Stimulated activated naive CD4-positive, alpha-beta T cell treated with Interleukin-2 at 50 U/mL for 16 hours (primary cell): ENCODE data around the gene SGMS1.
"Not testable (repeated sequence)": the region's sequence is repeated elsewhere in the genome, so short reads cannot be mapped to it uniquely, and the experiment has no call there.

Source experiments
- DNase-seq: peaks from one replicate; lab custom pipeline; 2025; lab: John Stamatoyannopoulos, UW

The SGMS1 gene

DNA sequence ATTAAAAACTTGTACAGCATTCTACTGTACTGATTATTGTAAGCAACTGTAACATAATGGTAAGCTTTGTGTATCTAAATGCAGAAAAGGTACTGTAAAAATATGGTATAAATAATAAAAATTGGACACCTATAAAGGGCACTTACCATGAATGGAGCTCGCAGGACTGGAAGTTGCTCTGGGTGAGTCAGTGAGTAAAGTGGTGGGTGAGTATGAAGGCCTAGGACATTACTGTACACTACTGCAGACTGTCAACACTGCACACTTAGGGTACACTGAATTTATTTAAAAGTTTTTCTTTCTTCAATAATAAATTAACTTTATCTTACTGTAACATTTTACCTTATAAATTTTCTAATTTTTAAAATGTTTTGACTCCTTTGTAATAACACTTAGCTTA, 253.8 kb downstream of the SGMS1 start:
- no peak for DNase-seq

DNA sequence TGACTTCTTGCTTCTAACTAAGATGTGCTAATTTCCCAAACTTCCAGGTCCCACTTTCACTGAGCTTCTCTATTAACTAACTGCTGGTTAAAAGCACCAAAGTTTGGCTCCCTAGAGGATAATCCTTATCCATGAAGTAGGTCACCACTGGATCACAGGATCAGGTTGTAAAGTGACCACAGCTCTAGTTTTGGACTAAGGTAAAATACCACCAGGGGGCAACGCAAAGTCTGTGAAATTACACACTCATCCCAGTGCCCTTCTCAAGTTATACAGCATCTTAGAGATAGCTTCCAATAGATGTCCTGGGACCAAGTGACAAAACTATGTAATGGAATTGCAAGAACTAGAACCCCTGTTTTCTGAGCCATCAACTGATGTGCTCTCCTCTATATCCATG, 256.0 kb downstream of the SGMS1 start:
- no peak for DNase-seq

DNA sequence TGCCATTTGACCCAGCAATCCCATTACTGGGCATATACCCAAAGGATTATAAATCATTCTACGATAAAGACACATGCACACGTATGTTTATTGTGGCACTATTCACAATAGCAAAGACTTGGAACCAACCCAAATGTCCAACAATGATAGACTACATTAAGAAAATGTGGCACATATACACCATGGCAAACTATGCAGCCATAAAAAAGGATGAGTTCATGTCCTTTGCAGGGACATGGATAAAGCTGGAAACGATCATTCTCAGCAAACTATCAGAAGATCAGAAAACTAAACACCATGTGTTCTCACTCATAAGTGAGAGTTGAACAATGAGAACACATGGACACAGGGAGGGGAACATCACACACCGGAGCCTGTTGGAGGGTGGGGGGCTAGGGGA, 257.3 kb downstream of the SGMS1 start:
- not testable (repeated sequence) for DNase-seq

DNA sequence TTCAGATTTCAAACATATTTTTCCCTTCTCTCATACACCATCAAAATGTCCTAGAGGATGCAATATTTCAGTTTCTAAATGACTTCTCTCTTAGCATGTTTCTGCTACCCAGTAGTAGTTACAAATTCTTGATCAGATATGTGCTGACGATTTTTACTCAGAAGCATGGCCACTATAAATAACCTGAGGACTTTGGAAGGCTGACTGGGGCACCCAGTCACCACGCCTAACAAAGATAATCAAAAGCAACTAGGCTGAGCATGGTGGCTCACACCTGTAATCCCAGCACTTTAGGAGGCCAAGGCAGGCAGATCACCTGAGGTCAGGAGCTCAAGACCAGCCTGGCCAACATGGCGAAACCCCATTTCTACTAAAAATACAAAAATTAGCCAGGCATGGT, 259.0 kb downstream of the SGMS1 start:
- not testable (repeated sequence) for DNase-seq

DNA sequence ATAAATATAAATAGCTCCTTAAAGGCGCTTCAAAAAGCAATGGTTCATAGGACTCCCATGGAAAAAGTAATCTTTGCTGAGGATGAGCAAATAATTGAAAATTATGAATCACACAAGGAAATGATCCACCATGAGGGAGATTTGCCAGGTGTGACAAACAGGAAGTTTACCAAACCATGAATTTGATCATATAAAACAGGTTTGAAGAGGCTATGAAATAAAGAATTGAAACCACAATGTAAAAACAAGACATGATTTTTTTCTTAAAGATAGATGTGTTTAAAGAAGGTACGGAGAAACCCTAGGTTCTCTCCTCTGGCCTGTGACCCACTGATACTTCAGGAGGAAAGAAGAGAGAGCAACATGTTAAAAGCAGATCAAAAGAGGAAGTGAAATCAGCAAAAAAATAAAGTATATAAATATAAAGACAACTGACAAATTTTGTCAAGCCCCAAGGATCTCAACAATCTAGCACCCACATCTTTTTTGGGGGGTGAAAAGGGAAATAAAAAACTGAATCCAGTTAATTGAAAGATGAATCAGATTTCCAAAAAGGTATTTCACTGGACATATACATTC, 261.1 kb downstream of the SGMS1 start:
- no peak for DNase-seq

DNA sequence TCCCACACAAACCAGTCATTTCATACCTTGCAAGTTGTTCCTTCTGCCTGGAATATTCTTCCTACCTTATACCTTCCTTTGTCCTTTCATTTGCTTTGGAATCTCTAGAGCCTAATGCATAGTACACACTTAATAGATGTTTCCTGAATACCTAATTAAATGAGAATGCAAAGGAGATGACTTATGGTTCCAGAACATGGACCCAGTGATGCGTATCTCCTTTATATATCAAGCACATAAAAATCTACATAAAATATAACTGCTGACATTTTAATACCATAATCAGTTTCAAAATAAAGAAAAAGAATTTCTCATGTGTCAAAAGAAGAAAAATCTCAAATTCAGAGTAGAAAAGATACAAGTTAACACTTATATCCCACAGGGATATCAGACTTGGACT, 261.8 kb downstream of the SGMS1 start:
- no peak for DNase-seq

DNA sequence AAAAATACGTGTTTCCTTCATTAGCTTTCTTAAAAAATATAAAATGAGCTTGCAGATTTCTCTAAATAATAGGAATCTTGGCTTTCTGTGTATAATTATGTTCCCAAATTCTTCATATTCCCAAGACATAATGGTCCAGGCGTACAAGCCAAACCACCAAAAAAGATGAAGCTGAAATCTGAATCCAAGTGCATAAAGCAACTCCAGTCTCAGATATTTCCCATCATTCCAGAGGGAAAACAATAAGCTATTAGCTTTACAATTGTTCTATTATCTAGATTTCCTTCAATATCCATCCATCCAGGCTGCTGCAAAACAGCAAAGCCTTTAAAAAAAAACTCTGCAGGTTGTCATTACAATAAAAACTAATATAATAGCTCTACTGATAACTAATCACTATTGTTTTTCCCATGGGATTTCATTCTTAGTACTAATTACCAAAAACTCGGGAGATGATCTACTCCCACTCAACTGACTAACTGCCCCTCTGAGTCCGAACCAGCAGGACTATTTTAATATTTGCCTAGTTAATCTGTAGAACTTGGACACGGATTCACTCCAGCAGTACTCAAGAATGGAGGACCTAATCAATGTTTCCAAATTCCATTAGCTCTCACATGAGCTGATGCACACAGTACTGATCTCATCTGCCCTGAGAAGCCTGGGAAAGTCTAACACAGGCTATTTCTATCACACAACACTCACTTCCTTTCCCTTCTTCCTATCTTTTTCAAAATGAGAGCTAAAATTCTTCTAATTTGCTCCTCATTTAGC, 263.5 kb downstream of the SGMS1 start:
- no peak for DNase-seq

DNA sequence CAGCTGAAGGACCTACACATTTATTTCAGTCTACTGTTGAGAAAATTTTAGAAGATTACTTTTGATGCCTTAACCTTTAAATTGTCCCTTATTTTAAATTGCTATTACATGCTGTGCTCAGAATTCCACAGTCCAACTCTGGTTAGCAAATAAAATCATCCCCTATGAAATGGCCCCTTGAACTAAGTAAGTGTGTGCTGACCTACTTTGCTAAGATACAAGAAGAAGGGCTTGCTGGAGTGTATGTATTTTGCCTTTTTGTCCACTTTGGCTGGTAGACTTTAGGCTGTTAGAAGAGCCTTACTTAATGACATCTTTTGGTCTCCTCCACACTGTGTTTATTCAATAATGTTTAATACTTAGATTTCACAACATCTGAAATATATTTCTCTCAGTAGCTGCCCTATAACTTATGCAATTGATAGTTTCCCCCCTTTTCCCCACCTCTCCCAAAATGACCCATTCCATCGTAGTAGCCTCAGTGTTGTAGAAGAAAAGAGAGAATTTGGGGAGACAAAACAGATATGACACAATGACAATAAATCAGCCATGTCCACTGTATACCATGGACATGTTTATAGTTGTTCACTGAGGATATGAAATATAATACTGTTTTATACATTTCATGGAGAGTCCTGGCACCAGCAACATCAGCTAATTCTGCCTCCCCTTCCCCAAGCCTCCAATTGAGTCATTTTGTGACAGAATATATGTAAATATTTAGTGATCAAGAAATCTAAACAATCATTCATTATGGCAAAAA, 264.6 kb downstream of the SGMS1 start:
- DNase-seq: no peak

DNA sequence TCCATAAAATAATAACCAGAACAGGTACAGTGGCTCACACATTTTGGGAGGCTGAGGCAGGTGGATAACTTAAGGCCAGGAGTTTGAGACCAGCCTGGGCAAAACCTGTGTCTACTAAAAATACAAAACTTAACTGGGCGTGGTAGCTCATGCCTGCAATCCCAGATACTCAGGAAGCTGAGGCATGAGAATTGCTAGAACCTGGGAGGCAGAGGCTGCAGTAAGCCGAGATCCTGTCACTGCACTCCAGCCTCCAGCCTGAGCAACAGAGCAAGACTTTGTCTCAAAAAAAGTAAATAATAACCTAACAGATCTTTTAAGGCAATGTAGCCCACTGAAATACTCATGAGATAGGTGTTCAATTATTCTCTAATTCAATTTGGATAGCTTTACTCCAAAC, 265.3 kb downstream of the SGMS1 start:
- DNase-seq: no peak

DNA sequence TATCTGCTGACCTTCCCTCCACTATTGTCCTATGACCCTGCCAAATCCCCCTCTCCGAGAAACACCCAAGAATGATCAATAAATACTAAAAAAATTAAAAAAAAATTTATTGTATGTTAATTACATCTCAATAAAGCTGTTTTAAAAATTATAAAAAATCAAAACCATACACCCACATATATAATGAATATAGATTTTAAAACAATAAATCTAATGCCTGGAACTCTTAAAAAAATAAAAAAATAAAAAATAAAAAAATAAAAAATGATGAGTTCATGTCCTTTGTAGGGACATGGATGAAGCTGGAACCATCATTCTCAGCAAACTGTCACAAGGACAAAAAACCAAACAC, 267.3 kb downstream of the SGMS1 start:
- not testable (repeated sequence) for DNase-seq

DNA sequence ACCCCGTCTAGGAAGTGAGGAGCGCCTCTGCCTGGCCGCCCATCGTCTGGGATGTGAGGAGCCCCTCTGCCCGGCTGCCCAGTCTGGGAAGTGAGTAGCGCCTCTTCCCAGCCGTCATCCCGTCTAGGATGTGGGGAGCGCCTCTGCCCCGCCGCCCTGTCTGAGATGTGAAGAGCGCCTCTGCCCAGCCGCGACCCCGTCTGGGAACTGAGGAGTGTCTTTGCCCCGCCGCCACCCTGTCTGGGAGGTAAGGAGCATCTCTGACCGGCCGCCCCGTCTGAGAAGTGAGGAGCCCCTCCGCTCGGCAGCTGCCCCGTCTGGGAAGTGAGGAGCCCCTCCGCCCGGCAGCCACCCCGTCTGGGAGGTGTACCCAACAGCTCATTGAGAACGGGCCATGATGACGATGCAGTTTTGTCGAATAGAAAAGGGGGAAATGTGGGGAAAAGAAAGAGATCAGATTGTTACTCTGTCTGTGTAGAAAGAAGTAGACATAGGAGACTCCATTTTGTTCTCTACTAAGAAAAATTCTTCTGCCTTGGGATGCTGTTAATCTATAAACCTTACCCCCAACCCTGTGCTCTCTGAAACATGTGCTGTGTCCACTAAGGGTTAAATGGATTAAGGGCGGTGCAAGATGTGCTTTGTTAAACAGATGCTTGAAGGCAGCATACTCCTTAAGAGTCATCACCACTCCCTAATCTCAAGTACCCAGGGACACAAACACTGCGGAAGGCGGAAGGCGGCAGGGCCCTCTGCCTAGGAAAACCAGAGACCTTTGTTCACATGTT, 267.9 kb downstream of the SGMS1 start:
- not testable (repeated sequence) for DNase-seq

DNA sequence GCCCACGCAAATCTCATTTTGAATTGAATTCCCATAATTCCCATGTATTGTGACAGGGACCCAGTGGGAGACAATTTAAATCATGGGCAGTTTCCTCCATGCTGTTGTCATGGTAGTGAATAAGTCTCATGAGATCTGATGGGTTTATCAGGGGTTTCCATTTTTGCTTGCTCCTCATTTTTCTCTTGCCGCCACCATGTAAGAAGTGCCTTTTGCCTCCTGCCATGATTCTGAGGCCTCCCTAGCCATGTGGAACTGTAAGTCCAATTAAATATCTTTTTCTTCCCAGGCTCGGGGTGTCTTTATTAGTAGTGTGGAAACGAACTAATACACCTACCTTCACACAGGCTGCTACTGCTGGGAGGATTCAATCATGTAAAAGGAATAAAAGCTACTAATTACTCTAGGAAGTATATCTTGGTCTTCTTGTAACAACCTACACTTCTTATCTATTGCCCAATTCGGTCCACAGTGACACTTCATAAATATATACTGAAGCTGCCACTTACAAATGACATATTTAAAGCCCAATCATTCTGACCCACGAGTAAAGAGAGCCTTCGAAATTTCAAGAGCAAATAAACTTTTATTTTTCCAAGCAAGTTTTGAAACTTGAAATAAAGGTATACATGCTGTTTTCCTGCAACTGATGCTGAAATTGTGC, 272.1 kb downstream of the SGMS1 start:
- DNase-seq: no peak

DNA sequence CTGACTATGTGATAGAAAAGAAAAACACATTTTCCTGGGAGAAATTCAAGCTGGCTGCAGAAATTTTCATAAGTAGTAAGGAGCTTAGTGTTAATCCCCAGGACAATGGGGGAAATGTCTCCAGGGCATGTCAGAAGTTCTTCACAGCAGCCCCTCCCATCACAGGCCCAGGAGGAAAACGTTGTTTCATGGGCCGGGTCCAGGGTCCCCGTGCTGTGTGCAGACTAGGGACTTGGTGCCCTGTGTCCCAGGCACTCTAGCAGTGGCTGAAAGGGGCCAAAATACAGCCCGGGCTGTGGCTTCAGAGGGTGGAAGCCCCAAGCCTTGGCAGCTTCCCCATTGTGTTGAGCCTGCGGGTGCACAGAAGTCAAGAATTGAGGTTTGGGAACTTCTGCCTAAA, 273.4 kb downstream of the SGMS1 start:
- no peak for DNase-seq

DNA sequence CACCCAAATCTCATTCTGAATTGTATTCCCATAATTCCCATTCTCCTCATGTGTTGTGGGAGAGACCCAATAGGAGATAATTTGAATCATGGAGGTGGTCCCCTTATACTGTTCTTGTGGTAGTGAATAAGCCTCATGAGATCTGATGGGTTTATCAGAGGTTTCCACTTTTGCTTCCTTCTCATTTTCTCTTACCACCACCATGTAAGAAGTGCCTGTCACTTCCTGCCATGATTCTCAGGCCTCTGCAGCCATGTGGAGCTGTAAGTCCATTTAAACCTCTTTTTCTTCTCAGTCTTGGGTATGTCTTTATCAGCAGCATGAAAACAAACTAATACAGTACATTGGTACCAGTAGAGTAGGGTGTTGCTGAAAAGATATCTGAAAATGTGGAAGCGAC, 274.2 kb downstream of the SGMS1 start:
- no peak for DNase-seq

DNA sequence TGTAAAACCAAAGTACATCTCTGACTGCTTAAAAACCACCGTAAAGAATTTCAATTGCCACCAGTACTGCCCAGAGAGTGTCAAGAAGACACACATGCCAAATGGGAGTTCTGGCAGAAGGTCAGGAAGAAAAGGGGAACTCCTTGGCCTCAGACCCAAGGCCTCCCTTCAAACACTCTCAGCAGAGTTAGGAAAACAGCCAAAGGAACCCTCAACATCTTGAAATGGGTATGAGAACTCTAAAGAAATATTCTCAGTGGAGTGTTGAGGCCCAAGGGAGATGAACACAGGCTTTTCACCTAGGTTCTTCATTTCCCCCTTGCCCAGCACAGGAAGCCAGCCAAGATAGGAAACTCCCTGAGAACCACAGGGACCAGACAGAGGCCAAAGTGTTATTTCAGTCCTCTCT, 276.4 kb downstream of the SGMS1 start:
- no peak for DNase-seq

DNA sequence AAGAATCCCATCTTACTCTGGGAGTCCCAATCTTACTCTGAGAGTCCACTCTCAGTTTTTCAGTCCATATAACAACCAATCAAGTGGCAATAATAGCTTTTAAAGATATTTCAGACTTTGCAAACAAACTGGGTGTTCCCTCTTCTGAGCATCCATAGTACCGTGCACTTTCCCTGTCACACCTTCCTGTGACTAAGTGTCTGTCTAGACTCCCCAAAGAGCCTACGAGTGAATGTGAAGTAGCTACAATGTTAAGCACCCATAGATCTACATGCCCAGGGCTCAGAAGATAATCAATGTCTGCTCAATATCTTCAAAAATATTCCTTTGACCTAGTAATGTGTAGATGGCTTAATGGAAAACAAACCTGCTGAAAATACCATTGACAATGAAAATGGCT, 276.8 kb downstream of the SGMS1 start:
- no peak for DNase-seq

DNA sequence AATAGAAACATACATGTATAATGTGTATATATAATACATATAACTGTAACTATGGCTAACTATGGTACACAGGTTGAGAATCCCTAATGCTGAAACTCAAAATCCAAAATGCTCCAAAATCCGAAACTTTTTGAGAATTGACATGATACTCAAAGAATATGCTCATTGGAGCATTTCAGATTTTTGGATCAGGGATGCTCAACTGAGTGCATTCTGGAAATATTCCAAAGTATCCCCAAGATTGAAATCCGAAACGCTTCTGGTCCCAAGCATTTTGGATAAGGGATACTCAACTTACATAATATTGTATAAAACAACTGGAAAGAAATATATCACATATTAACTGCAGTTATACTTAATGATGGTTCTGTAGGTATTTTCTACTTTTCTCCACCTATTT, 278.2 kb downstream of the SGMS1 start:
- DNase-seq: no peak

DNA sequence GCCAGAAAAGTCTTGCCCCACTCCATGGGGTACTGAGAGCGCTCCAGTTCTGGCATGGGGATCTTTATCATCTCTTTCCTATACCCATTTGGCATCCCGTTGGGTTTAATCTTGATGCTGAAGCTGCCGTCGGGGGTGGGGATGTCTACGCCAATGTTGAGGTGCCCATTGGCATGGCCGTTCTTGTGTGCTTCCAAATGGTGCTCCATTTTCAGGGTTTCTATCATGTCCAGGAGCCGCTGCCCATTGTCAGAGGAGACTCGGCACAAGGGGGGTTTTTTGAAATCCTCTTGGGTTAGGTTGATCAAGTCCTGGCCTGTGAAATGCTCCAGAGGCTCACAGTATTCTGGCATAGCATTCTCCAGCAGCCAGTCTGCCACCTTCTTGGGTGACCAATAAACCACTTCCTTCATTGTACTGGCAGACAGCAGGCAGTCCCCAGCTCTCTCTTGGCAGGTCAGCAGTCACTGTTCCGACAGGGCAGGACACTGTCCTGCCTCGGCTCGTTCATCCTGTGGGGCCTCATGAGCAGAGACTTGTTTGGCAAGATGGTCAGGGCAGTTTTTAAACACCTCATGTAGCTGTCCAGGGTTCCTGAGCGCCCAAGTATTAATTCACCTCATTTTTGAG, 279.9 kb downstream of the SGMS1 start:
- no peak for DNase-seq

DNA sequence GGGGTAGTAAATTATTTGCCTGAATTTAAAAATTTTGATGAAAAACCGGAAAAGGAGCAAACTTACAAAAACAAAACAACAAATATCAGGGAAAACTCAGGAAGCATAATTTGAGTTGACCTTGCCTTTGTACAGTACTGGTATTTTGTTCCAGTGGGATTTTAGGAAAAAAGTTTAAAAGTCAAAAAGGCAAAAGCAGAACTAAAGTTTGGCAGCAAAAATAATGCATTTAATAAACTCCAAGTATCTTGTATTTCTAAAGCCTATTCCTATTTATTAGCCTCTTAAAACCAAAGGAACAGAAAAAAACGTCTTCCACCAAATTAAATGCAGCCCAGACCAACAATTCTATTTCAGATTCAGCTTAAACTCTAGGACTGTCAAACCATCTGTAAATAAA, 281.8 kb downstream of the SGMS1 start:
- no peak for DNase-seq

DNA sequence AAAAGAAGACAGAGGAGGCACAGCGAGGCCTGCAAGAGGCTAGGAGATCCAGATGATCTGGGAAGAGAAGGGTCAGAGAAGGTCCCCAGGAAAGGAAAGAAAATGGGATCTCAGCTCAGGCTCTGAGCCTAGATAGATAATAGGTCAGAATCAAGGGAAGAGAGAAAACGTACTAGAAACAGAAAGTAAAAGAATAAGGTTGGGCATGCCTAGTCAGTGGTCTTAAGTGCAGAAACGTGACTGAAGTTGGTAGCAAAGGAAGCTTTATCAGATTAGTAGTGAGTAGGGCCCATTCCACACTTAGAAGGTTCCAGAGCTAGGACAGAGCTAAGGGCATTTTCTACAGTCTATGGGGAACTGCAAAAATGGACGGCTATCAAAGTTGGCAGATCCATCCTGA, 287.6 kb downstream of the SGMS1 start:
- DNase-seq: no peak

DNA sequence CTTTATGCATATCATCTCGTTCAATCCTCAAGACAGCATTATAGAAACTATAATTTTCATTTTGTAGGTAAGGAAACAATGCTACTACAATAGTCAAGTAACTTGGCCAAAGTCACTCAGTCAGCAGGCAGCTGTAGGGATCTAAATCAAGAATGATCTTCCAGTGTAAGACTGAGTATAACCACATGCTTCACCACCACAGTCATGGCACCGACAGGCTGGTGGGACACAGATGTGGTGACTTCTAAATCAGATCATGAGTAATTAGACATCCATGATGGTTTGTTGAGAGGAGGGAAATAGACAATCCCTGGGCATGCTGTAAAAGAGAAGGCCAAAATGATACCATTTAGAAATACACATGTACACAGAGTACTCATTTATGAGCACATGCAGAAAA, 288.4 kb downstream of the SGMS1 start:
- DNase-seq: no peak

DNA sequence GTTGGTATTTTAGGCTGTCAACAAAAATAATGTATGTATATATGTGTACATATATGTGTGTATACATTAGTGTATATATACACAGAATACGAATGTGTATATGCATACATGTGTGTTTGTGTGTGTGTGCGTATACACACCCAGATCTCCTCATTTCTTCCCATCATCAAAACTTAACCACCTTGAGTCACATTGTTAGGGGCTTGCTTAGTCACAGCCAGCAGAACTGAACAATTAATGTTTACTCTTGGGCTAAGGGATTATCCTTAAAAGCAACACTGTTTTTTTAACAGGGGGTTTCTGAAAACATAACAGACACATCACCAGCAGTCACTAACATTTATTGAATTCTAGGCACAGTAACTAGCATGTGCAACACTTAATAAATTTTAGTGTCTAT, 289.5 kb downstream of the SGMS1 start:
- DNase-seq: no peak
